A549 (cell line): ENCODE measurements around the gene EXOC3. TPM values are rescaled to one million over a fixed set of nuclear protein-coding genes. Genes with fewer than 3 reads are reported as not detected.

ENCODE experiments used
- ATAC-seq, 2 experiments: fragments of 200-7000 bp in 1 of 2; fragments of >200 bp in 1 of 2; cut with Nextera tagmentation in 1 of 2; cut with Tn5 transposase in 1 of 2; 3 replicates each; pipeline versions ENCODE4 v1.8.0 to v1.9.1; 2018 to 2020; ENCODE audit warnings: mild to moderate bottlenecking in 1 of 2, moderate library complexity in 1 of 2
- CTCF ChIA-PET: fragments of 300-600 bp; sonication (Branson Sonifier 250); formaldehyde crosslinking; extraction: SDS; loops from one replicate; lab custom pipeline; 2021; ENCODE audit warnings: antibody characterized with exemption, inconsistent platforms; lab: Yijun Ruan, JAX
- POLR2A ChIA-PET: fragments of 350-600 bp; formaldehyde crosslinking; extraction: SDS; loops from one replicate; lab custom pipeline; 2021; ENCODE audit warnings: antibody characterized with exemption, inconsistent platforms; lab: Yijun Ruan, JAX
- DNase-seq, 2 experiments: peaks; one replicate each; pipeline versions ENCODE4 v3.0.0 to v3.0.0-alpha.2; 2011 to 2016; ENCODE audit warnings: low read depth in 1 of 2, low spot score in 1 of 2
- FAIRE-seq: peaks from 2 replicates; lab custom pipeline; 2011; peaks lifted over from hg19 to GRCh38; lab: Jason Lieb, UNC
- H3K27ac ChIP-seq, 2 experiments: fragments of >200 bp; sonication (Bioruptor Twin); formaldehyde crosslinking; 3 replicates each; pipeline ENCODE4 v1.5.1; 2016 to 2017
- H3K4me1 ChIP-seq: fragments of >200 bp; sonication (Bioruptor Twin); formaldehyde crosslinking; 3 replicates; pipeline ENCODE4 v1.6.1; 2016
- H3K4me2 ChIP-seq: fragments of >200 bp; sonication (Bioruptor Twin); formaldehyde crosslinking; 3 replicates; pipeline ENCODE4 v1.6.1; 2016
- H3K4me3 ChIP-seq: fragments of >200 bp; sonication (Bioruptor Twin); formaldehyde crosslinking; 3 replicates; pipeline ENCODE4 v1.5.1; 2016
- H3K9me3 ChIP-seq: fragments of >200 bp; sonication (Bioruptor Twin); formaldehyde crosslinking; 3 replicates; pipeline ENCODE4 v1.6.1; 2016
- CBX2 ChIP-seq: fragments of 200-600 bp; sonication (generic); IDR thresholded peaks from 2 replicates; pipeline ENCODE4 v1.6.1; 2016; ENCODE audit warnings: low read depth, mild to moderate bottlenecking, borderline replicate concordance
- CBX8 ChIP-seq: fragments of 200-600 bp; sonication (generic); IDR thresholded peaks from 2 replicates; pipeline ENCODE4 v1.6.1; 2016
- CEBPB ChIP-seq, 2 experiments: fragments of >200 bp in 1 of 2; sonication (Bioruptor Twin) in 1 of 2; formaldehyde crosslinking in 1 of 2; IDR thresholded peaks; 2 replicates each; pipeline ENCODE4 v1.6.1; 2012 to 2016
- CHD2 ChIP-seq: fragments of 150-350 bp; IDR thresholded peaks from 2 replicates; pipeline ENCODE4 v1.6.1; 2014; ENCODE audit warnings: low read length; ENCODE audit not compliant: partially characterized antibody
- FOXS1 ChIP-seq: fragments of 250-450 bp; sonication (Bioruptor Pico); IDR thresholded peaks from 2 replicates; pipeline ENCODE4 v1.5.0; 2020; ENCODE audit warnings: mild to moderate bottlenecking, moderate library complexity
- GATA3 ChIP-seq: IDR thresholded peaks from 2 replicates; pipeline ENCODE4 v1.6.1; 2012; ENCODE audit warnings: borderline replicate concordance
- JUN ChIP-seq, 2 experiments: fragments of >200 bp; sonication (Bioruptor Twin); formaldehyde crosslinking; IDR thresholded peaks; 2 replicates in 1 of 2; 3 replicates in 1 of 2; pipeline ENCODE4 v1.6.1; 2016 to 2017
- KDM1A ChIP-seq: fragments of 200-600 bp; sonication (generic); IDR thresholded peaks from 2 replicates; pipeline ENCODE4 v1.6.1; 2016; ENCODE audit warnings: low read depth, mild to moderate bottlenecking
- KDM5A ChIP-seq: fragments of 200-600 bp; sonication (generic); IDR thresholded peaks from 2 replicates; pipeline ENCODE4 v1.6.1; 2016; ENCODE audit warnings: antibody characterized with exemption, mild to moderate bottlenecking
- MAZ ChIP-seq: fragments of 150-350 bp; IDR thresholded peaks from 2 replicates; pipeline ENCODE4 v1.6.1; 2014; ENCODE audit warnings: antibody characterized with exemption, low read depth, low read length, borderline replicate concordance
- MYC ChIP-seq: IDR thresholded peaks from 2 replicates; pipeline ENCODE4 v1.6.1; 2012; ENCODE audit warnings: mild to moderate bottlenecking, inconsistent platforms, low read length, improper control_type of control experiment, borderline replicate concordance
- PHF8 ChIP-seq: fragments of 200-600 bp; sonication (generic); IDR thresholded peaks from 2 replicates; pipeline ENCODE4 v1.6.1; 2016; ENCODE audit warnings: low read depth, mild to moderate bottlenecking, antibody characterized with exemption, moderate library complexity, borderline replicate concordance
- POLR2AphosphoS2 ChIP-seq: conservative IDR thresholded peaks from 2 replicates; pipeline ENCODE4 v1.6.1; 2012; ENCODE audit warnings: low read length, improper control_type of control experiment, inconsistent platforms
- RARB ChIP-seq: fragments of 250-450 bp; sonication (Bioruptor Pico); IDR thresholded peaks from 2 replicates; pipeline ENCODE4 v1.8.0; 2021; ENCODE audit warnings: mild to moderate bottlenecking, moderate library complexity
- RNF2 ChIP-seq: fragments of 200-600 bp; sonication (generic); IDR thresholded peaks from 2 replicates; pipeline ENCODE4 v1.6.1; 2016; ENCODE audit warnings: low read depth, mild to moderate bottlenecking, antibody characterized with exemption, moderate library complexity, borderline replicate concordance
- SMC3 ChIP-seq: fragments of >200 bp; sonication (Bioruptor Twin); formaldehyde crosslinking; IDR thresholded peaks from 3 replicates; pipeline ENCODE4 v1.6.1; 2018; ENCODE audit warnings: inconsistent platforms
- SREBF2 ChIP-seq: fragments of 450-650 bp; IDR thresholded peaks from 2 replicates; pipeline ENCODE4 v1.6.1; 2014; ENCODE audit warnings: mild to moderate bottlenecking, moderate library complexity
- TP53 ChIP-seq: fragments of 250-450 bp; sonication (Bioruptor Pico); IDR thresholded peaks from 2 replicates; pipeline ENCODE4 v1.5.0; 2021; ENCODE audit warnings: mild to moderate bottlenecking, moderate library complexity
- ZSCAN20 ChIP-seq: fragments of 250-450 bp; sonication (Bioruptor Pico); IDR thresholded peaks from 2 replicates; pipeline ENCODE4 v1.8.0; 2022; ENCODE audit warnings: mild to moderate bottlenecking, moderate library complexity
- WGBS: methylation state at CpG from one replicate; pipeline ENCODE4 v1.1.6; 2017; ENCODE audit errors: missing lambda C conversion rate; 5-methylcytosine and 5-hydroxymethylcytosine counted together
- polyA plus RNA-seq, 4 experiments: library from polyadenylated mRNA; depleted of rRNA in 3 of 4; stranded (reverse); fragments of >200 nt; fragmentation: RNase III in 1 of 4; extraction: RNeasy Plus Mini Kit Qiagen cat#74134 plus additional on column Dnase treatment in 1 of 4; gene quantifications; 2 replicates in 3 of 4; 3 replicates in 1 of 4; pipeline ENCODE4 v1.2.3, GENCODE V29; 2011 to 2017
- TF ChIP-seq, protein P1 (sequence below): fragments of 250-450 bp; sonication (Bioruptor Pico); IDR thresholded peaks from 2 replicates; pipeline ENCODE4 v1.5.0; 2021; ENCODE audit warnings: mild to moderate bottlenecking, moderate library complexity, borderline replicate concordance
- TF ChIP-seq, protein P2 (sequence below): fragments of >200 bp; sonication (Bioruptor Twin); formaldehyde crosslinking; IDR thresholded peaks from 3 replicates; pipeline ENCODE4 v1.5.1; 2016
- TF ChIP-seq, protein P3 (sequence below): IDR thresholded peaks from 2 replicates; pipeline ENCODE4 v1.6.1; 2012; ENCODE audit warnings: low read depth, borderline replicate concordance

Gene EXOC3
- polyA plus RNA-seq, 2 of the 4 experiments (the other 2 are of a cell fraction) = 20.0 to 33.6 TPM

DNA sequence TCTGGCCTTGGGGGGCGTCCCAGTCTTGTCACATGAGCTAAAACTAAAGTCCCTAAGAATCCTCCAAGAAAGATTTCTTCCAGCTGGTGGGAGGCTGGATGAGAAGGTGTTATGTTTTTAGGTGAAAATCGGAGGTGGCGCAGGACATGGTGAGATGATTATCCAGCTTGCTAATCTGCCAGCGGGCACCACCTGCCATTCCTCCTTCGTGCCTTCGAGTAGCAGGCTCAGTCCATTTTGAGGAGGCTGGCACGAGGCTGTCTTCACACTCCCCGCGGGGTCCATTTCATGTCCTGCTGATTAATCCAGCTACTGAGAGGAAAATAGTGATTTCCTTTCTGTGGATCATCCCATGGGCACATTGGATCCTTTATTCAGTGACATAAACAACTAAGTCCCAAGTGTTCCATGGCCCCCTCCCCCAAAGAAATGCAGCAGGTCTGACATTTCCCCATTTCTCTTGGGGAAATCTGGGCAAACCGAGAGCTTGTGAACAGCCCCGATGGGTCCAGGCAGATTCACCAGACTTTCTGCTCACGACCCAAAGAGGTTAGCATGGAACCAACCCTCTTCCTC lies 38.2 kb upstream of the EXOC3 start (continued):
- TF ChIP-seq, protein P1, sequence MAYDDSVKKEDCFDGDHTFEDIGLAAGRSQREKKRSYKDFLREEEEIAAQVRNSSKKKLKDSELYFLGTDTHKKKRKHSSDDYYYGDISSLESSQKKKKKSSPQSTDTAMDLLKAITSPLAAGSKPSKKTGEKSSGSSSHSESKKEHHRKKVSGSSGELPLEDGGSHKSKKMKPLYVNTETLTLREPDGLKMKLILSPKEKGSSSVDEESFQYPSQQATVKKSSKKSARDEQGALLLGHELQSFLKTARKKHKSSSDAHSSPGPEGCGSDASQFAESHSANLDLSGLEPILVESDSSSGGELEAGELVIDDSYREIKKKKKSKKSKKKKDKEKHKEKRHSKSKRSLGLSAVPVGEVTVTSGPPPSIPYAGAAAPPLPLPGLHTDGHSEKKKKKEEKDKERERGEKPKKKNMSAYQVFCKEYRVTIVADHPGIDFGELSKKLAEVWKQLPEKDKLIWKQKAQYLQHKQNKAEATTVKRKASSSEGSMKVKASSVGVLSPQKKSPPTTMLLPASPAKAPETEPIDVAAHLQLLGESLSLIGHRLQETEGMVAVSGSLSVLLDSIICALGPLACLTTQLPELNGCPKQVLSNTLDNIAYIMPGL (CRISPR knock-in tag) = no peak
- TF ChIP-seq RNF2 (no peak), FOXS1 (CRISPR knock-in tag) (no peak), KDM1A (no peak), RARB (no peak), CBX2 (no peak)

DNA sequence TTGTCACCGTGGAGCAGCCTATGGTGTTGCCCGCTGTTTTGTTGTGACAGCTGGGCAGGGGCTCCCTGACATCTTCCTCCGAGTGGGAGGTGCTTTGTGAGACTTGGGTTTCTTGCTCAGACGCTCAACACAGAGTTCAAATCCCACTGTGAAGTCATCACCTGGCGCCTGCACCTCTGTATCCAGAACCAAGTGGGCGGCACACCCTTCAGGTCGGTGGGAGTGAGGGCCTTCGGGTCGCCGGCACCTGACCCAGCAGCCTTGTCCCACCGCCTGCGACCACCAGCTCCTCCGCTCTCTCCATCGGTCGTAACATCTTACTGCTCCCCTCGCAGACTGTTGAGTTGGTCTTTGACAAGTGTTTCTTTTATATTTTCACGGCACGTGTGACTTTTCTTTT lies 37.6 kb upstream of the EXOC3 start:
- H3K4me1 ChIP-seq = no peaks in the 10 kb centered on the region; the same call in 2 of the 3 replicates
- H3K4me2 ChIP-seq = no peak overlapping the region
- FAIRE-seq (no peak), ATAC-seq (no peak), DNase-seq (no peak)
- CTCF ChIA-PET = interaction anchor here (1.0 to 2.0 kb wide), 5 partner anchors 8 to 88 kb away, joined by 3 to 9 read pairs (median 3); no protein-coding TSS in a partner anchor
- POLR2A ChIA-PET = no interaction called here
- no peaks in the 10 kb centered on the region for H3K9me3 ChIP-seq
- WGBS = 92% methylated on average over 18 of the region's 18 CpGs
- no peak overlapping the region for H3K4me3 ChIP-seq
- TF ChIP-seq CBX2 = no peak
- no peak for TF ChIP-seq JUN (IDR thresholded peaks at IDR 0.05)
- no peak for TF ChIP-seq ZSCAN20 (CRISPR knock-in tag)
- no peak for TF ChIP-seq RARB
- TF ChIP-seq, protein P2, sequence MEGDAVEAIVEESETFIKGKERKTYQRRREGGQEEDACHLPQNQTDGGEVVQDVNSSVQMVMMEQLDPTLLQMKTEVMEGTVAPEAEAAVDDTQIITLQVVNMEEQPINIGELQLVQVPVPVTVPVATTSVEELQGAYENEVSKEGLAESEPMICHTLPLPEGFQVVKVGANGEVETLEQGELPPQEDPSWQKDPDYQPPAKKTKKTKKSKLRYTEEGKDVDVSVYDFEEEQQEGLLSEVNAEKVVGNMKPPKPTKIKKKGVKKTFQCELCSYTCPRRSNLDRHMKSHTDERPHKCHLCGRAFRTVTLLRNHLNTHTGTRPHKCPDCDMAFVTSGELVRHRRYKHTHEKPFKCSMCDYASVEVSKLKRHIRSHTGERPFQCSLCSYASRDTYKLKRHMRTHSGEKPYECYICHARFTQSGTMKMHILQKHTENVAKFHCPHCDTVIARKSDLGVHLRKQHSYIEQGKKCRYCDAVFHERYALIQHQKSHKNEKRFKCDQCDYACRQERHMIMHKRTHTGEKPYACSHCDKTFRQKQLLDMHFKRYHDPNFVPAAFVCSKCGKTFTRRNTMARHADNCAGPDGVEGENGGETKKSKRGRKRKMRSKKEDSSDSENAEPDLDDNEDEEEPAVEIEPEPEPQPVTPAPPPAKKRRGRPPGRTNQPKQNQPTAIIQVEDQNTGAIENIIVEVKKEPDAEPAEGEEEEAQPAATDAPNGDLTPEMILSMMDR = no peak
- TF ChIP-seq CEBPB (IDR thresholded peaks at IDR 0.05) = no peak
- no peak for TF ChIP-seq SREBF2
- TF ChIP-seq, protein P3, sequence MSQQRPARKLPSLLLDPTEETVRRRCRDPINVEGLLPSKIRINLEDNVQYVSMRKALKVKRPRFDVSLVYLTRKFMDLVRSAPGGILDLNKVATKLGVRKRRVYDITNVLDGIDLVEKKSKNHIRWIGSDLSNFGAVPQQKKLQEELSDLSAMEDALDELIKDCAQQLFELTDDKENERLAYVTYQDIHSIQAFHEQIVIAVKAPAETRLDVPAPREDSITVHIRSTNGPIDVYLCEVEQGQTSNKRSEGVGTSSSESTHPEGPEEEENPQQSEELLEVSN = no peak
- H3K27ac ChIP-seq = no peak overlapping the region

DNA sequence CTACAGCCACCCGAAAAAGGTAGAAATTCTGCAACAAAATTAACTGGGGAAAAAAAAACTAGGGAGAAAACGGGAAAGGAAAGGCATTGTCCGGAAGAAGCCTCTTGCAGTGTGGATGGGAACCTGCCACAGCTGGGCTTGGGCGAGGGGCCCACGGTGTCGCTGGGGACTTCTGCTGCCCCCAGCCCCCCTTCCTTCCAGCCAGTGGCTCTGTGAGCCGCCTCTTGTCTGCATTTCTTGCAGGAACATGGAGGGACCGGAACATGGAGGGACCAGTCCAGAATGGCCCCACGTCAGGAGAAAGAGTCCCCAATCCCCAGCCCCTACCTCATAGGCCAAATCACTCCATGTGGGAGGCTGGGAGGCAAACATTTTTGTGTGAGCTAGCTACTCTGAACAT lies 36.9 kb upstream of the EXOC3 start:
- ATAC-seq (no peak), DNase-seq (no peak), FAIRE-seq (no peak)
- H3K4me1 ChIP-seq = no peaks in the 10 kb centered on the region
- H3K27ac ChIP-seq = no peak overlapping the region
- no peak overlapping the region for H3K4me3 ChIP-seq
- H3K9me3 ChIP-seq = no peaks in the 10 kb centered on the region
- ChIA-PET CTCF (interaction anchor here (1.0 to 2.0 kb wide), 4 partner anchors 13 to 88 kb away, joined by 3 to 6 read pairs (median 3); no protein-coding TSS in a partner anchor), POLR2A (no interaction called here)
- no peak for TF ChIP-seq POLR2AphosphoS2
- no peak for TF ChIP-seq CBX8
- TF ChIP-seq GATA3 = no peak
- no peak for TF ChIP-seq SREBF2
- no peak for TF ChIP-seq TP53 (CRISPR knock-in tag)
- TF ChIP-seq MYC = no peak
- no peak for TF ChIP-seq SMC3
- TF ChIP-seq KDM5A = no peak
- TF ChIP-seq PHF8 = no peak
- TF ChIP-seq MAZ = no peak
- no peak for TF ChIP-seq CHD2
- H3K4me2 ChIP-seq = no peak overlapping the region
- WGBS = 86% methylated on average over 9 of the region's 9 CpGs
